ENCODE results near the gene OCIAD2. TPM values are rescaled to one million over a fixed set of nuclear protein-coding genes. Genes with fewer than 3 reads are reported as not detected.
"Not testable (repeated sequence)": the region's sequence is repeated elsewhere in the genome, so short reads cannot be mapped to it uniquely, and the experiment has no call there.

The OCIAD2 gene
- total RNA-seq, 4 donors from 2014 or later = 3.3 to 9.5 (median 7.9) TPM

DNA sequence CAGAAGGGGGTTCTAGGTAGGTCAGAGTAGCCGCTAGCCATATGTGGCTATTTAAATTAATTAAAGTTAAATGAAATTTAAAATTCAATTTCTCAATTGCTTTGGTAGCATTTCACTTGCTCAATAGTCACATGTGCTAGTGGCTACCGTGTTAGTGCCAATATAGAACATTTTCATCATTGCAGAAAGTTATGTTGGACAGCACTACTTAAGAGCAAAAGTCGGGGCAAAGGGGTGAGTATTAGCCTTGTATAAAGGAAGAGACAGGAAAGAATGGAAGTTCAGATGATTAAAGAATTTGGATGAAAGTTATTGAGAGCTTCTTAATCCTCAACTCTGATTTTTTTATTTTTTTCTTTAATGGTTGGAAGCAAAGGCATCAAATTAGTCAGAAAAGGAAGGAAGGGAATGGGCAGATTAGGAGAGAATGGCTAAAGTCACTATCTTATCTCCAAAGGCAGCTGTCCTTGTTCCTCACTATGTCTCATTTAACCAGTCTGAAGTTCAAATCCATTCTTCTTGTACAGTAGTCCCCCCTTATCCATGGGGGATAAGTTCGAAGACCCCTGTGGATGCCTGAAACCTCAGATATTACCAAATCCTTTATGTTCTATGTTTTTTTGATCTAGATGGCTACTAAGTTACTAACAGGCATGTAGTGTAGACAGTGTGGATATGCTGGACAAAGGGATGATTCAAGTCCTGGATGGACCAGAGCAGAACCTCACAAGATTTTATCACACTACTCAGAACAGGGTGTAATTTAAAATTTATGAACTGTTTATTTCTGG lies 52.8 kb downstream of the OCIAD2 start:
- H3K36me3 ChIP-seq = peaks cover 10 to 90% (median 70%) of the 10 kb centered on the region in 4 donors
- no peak overlapping the region for H3K4me3 ChIP-seq
- WGBS = 94% methylated on average over 4 of the region's 4 CpGs
- no peaks in the 10 kb centered on the region for H3K4me1 ChIP-seq
- no peaks in the 10 kb centered on the region for H3K27me3 ChIP-seq
- no peak for DNase-seq (ENCODE audit: extremely low spot score)
- intact Hi-C loops (cut with DNase I) = no loop called here
- no peak overlapping the region for H3K27ac ChIP-seq (replicated peaks in 1 of 4)
- TF ChIP-seq EP300 (IDR thresholded peaks at IDR 0.05) = no peak
- TF ChIP-seq, protein P1, sequence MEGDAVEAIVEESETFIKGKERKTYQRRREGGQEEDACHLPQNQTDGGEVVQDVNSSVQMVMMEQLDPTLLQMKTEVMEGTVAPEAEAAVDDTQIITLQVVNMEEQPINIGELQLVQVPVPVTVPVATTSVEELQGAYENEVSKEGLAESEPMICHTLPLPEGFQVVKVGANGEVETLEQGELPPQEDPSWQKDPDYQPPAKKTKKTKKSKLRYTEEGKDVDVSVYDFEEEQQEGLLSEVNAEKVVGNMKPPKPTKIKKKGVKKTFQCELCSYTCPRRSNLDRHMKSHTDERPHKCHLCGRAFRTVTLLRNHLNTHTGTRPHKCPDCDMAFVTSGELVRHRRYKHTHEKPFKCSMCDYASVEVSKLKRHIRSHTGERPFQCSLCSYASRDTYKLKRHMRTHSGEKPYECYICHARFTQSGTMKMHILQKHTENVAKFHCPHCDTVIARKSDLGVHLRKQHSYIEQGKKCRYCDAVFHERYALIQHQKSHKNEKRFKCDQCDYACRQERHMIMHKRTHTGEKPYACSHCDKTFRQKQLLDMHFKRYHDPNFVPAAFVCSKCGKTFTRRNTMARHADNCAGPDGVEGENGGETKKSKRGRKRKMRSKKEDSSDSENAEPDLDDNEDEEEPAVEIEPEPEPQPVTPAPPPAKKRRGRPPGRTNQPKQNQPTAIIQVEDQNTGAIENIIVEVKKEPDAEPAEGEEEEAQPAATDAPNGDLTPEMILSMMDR (IDR thresholded peaks at IDR 0.05) = no peak
- TF ChIP-seq POLR2AphosphoS5 (IDR thresholded peaks at IDR 0.05) = no peak
- no peak for TF ChIP-seq POLR2A (IDR thresholded peaks at IDR 0.05; ENCODE audit: low read depth)
- no peaks in the 10 kb centered on the region for H3K9me3 ChIP-seq

DNA sequence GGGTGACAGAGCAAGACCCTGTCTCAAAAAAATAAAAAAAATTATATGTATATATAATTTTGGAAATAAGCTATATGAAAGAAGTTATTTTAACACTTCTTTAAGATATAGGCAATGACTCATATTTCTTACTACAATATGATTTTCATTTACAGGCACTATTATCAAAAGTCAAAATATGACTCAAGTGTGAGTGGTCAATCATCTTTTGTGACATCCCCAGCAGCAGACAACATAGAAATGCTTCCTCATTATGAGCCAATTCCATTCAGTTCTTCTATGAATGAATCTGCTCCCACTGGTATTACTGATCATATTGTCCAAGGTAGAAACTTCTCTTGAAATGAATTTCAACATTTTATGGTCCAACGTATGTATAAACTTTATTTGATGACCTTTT lies 54.9 kb downstream of the OCIAD2 start:
- peaks cover 10 to 77% (median 56%) of the 10 kb centered on the region in 4 donors for H3K36me3 ChIP-seq
- H3K9me3 ChIP-seq = no peaks in the 10 kb centered on the region
- no peak overlapping the region for H3K27ac ChIP-seq (replicated peaks in 1 of 4)
- H3K4me1 ChIP-seq = no peaks in the 10 kb centered on the region
- no peak for TF ChIP-seq POLR2A (IDR thresholded peaks at IDR 0.05; ENCODE audit: low read depth)
- TF ChIP-seq, protein P1 (IDR thresholded peaks at IDR 0.05) = no peak
- no peak for TF ChIP-seq EP300 (IDR thresholded peaks at IDR 0.05)
- no peak for TF ChIP-seq POLR2AphosphoS5 (IDR thresholded peaks at IDR 0.05)
- intact Hi-C loops (cut with DNase I) = no loop called here
- H3K4me3 ChIP-seq = no peak overlapping the region
- WGBS = 91% methylated on average over 1 of the region's 1 CpG
- no peaks in the 10 kb centered on the region for H3K27me3 ChIP-seq
- DNase-seq (ENCODE audit: extremely low spot score) = no peak

DNA sequence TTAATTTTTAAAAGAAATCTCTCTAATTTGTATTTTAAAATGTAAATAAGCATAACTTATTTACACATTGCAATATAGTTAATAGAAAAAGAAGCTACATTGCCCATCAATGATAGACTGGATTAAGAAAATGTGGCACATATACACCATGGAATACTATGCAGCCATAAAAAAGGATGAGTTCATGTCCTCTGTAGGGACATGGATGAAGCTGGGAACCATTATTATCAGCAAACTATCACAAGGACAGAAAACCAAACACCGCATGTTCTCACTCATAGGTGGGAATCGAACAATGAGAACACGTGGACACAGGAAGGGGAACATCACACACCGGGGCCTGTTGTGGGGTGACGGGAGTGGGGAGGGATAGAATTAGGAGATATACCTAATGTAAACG lies 57.8 kb downstream of the OCIAD2 start:
- DNase-seq (ENCODE audit: extremely low spot score); H3K4me3 ChIP-seq; intact Hi-C loops (cut with DNase I); H3K4me1 ChIP-seq; H3K27me3 ChIP-seq; H3K27ac ChIP-seq (replicated peaks in 1 of 4); H3K9me3 ChIP-seq: not testable (repeated sequence)
- WGBS = 97% methylated on average over 6 of the region's 6 CpGs
- peaks cover 14 to 80% (median 46%) of the 10 kb centered on the region in 4 donors for H3K36me3 ChIP-seq

DNA sequence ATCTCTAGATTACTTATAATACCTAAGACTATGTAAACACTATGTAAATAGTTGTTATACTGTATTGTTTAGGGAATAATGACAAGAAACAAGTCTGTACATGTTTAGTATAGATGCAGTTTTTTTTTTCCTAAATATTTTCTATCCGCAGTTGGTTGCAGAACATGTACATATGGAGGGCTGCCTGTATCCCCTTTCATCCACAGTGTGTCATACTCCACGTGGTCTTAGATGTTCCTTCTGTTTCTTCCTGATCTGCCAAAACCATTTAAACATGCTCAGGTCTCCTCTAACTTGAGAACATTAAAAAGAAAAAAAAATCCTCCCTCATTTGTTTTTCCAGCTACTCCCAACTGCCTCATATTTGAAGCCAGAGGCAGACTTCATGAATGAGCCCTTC lies 61.7 kb downstream of the OCIAD2 start:
- no peak overlapping the region for H3K4me3 ChIP-seq
- no peaks in the 10 kb centered on the region for H3K27me3 ChIP-seq
- intact Hi-C loops (cut with DNase I) = no loop called here
- H3K4me1 ChIP-seq = peaks cover 0 to 4% (median 0%) of the 10 kb centered on the region in 4 donors
- H3K36me3 ChIP-seq = peaks cover 4 to 69% (median 37%) of the 10 kb centered on the region in 4 donors
- no peak for DNase-seq (ENCODE audit: extremely low spot score)
- 73% methylated on average over 2 of the region's 2 CpGs for WGBS
- no peak overlapping the region for H3K27ac ChIP-seq (replicated peaks in 1 of 4)
- no peaks in the 10 kb centered on the region for H3K9me3 ChIP-seq
- TF ChIP-seq POLR2AphosphoS5 (IDR thresholded peaks at IDR 0.05) (no peak), POLR2A (IDR thresholded peaks at IDR 0.05; ENCODE audit: low read depth) (no peak), EP300 (IDR thresholded peaks at IDR 0.05) (no peak)
- TF ChIP-seq, protein P1 (IDR thresholded peaks at IDR 0.05) = no peak

DNA sequence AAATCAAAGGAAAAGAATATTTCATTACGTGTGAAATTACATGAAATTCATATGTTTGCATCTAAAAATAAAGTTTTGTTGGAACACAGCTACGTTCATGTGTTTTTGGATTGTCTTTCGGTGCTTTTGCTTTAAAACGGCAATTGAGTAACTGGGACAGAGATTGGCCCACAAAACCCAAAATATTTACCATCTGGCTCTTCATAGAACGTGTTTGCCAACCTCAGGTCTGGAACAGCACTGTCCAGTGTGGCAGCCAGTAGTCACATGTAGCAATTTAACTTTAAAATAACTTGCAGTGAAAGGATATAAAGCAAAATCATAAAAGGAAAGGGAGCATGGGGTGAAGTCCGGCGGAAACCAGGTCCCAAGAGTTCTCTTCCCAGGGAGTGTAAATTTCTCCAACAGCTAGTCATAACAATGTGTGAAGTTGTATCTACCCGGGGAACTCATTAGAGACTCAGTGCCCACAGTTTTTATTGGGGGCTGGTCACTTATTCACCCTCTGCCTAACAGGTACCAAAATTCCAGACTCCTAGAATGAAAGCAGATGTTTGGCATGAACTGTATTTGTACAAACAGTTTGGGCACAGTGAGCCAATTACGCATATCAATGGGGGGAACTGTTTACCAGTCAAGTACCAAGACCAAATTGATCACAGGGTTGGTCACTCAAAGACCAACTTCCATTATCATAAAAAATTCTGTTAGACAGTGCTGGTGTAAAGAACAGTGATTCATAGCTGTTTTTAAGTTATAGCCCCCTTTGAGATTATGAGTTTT lies 65.3 kb downstream of the OCIAD2 start:
- WGBS = 87% methylated on average over 9 of the region's 9 CpGs
- intact Hi-C loops (cut with DNase I) = no loop called here
- Histone ChIP-seq H3K27me3 (no peaks in the 10 kb centered on the region), H3K9me3 (no peaks in the 10 kb centered on the region), H3K4me1 (peaks cover 0 to 11% (median 0%) of the 10 kb centered on the region in 4 donors), H3K36me3 (peaks cover 4 to 84% (median 51%) of the 10 kb centered on the region in 4 donors), H3K27ac (replicated peaks in 1 of 4) (no peak overlapping the region), H3K4me3 (no peak overlapping the region)
- TF ChIP-seq EP300 (IDR thresholded peaks at IDR 0.05) (no peak), POLR2A (IDR thresholded peaks at IDR 0.05; ENCODE audit: low read depth) (no peak), POLR2AphosphoS5 (IDR thresholded peaks at IDR 0.05) (no peak)
- TF ChIP-seq, protein P1 (IDR thresholded peaks at IDR 0.05) = no peak
- DNase-seq (ENCODE audit: extremely low spot score) = no peak
